ENCODE data around the gene C10orf143. TPM values are rescaled to one million over a fixed set of nuclear protein-coding genes. Genes with fewer than 3 reads are reported as not detected.

The C10orf143 gene
- total RNA-seq, 4 donors from 2014 or later = 1.1 to 4.9 (median 1.4) TPM

GRCh38 chr10:130138479-130138866, 27.8 kb upstream of the C10orf143 start:
- TF ChIP-seq CTCF (IDR thresholded peaks at IDR 0.05; ENCODE audit: low read depth) = no peak

GRCh38 chr10:130137659-130138478, 27.2 kb upstream of the C10orf143 start:
- TF ChIP-seq CTCF (IDR thresholded peaks at IDR 0.05; ENCODE audit: low read depth) = no peak

GRCh38 chr10:130137090-130137448, 26.4 kb upstream of the C10orf143 start:
- TF ChIP-seq CTCF (IDR thresholded peaks at IDR 0.05; ENCODE audit: low read depth) = no peak

- TF ChIP-seq CTCF (IDR thresholded peaks at IDR 0.05; ENCODE audit: low read depth) = no peak
Observed at GRCh38 chr10:130136226-130137089, 25.8 kb upstream of the C10orf143 start, which contains the start of gene GLRX3. GLRX3 (plus strand) TSS chr10:130136391; CDS start chr10:130136421, 30 bp downstream.

- TF ChIP-seq CTCF (IDR thresholded peaks at IDR 0.05; ENCODE audit: low read depth) = no peak
Observed at GRCh38 chr10:130135676-130136225, 25.1 kb upstream of the C10orf143 start.

- TF ChIP-seq CTCF (IDR thresholded peaks at IDR 0.05; ENCODE audit: low read depth) = no peak
Observed at GRCh38 chr10:130128922-130129321, 18.3 kb upstream of the C10orf143 start.
